Endothelial cell (in vitro differentiated cells): Measurements from ENCODE around the gene EOMES. TPM values are rescaled to one million over a fixed set of nuclear protein-coding genes. Genes with fewer than 3 reads are reported as not detected.

Experiments used
- DNase-seq: peaks from one replicate; pipeline ENCODE4 v3.0.0; 2021; ENCODE audit warnings: low spot score
- H3K27ac Mint-ChIP-seq: one replicate; pipeline ENCODE4 v1.8.0; 2021; ENCODE audit warnings: mixed read lengths, inconsistent platforms; ENCODE audit not compliant: unreplicated experiment
- H3K27me3 Mint-ChIP-seq: one replicate; pipeline ENCODE4 v1.8.0; 2021; ENCODE audit warnings: mild to moderate bottlenecking, moderate library complexity, mixed read lengths, inconsistent platforms; ENCODE audit not compliant: unreplicated experiment
- H3K36me3 Mint-ChIP-seq: one replicate; pipeline ENCODE4 v1.8.0; 2021; ENCODE audit warnings: mild to moderate bottlenecking, low read depth, mixed read lengths, inconsistent platforms; ENCODE audit not compliant: unreplicated experiment
- H3K4me1 Mint-ChIP-seq: one replicate; pipeline ENCODE4 v1.8.0; 2021; ENCODE audit warnings: mild to moderate bottlenecking, mixed read lengths, inconsistent platforms; ENCODE audit not compliant: unreplicated experiment
- H3K4me3 Mint-ChIP-seq: one replicate; pipeline ENCODE4 v1.8.0; 2021; ENCODE audit warnings: mild to moderate bottlenecking, mixed read lengths, inconsistent platforms; ENCODE audit not compliant: unreplicated experiment
- H3K9me3 Mint-ChIP-seq: one replicate; pipeline ENCODE4 v1.8.0; 2021; ENCODE audit warnings: mixed read lengths, inconsistent platforms; ENCODE audit not compliant: unreplicated experiment
- CTCF ChIP-seq: fragments of 200-600 bp; sonication (generic); IDR thresholded peaks from one replicate; pipeline ENCODE4 v1.5.0; 2021; ENCODE audit warnings: antibody characterized with exemption; ENCODE audit not compliant: unreplicated experiment
- total RNA-seq: library from RNA; stranded (reverse); fragmentation: NEBNext Ultra II Directional; extraction: Animal tissue kit (Norgen Biotek cat#: 25700); gene quantifications from one replicate; pipeline ENCODE4 v1.2.1, GENCODE V29; 2021; ENCODE audit not compliant: unreplicated experiment

EOMES gene
- total RNA-seq, 1 donor from 2014 or later, result 5.1 TPM

DNA sequence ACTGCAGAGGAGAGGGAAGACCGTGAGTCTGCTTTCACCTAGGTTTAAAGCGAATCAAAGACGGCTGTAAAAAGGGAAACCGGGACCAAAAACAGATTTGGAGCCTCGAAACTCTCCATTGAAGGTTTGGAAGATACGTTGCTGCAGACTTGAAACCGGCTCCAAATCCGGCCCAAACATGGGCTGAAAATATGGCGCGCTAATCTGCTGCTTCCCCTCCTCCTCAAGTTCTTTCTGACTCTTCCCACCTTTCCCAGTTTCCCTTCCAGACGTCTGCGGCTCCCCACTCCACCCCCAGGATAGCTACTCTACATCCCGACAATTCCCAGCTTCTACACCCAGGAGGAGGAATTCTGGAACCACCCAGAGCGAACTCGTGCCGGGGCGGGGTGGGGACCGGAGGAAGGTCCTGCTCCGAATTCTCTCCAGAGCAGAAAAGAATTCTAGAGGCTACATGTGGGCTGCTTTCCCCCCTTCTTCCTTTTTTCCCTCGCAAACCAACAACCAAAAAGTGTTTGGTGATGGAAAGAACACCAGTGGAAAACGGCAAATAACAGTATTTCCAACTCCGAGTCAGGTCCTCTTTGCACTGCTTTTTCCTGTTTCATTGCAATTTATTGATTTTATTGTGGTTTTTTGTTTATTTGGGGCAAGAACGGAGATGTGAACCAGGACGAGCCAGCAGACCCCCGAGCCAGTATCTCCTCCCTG lies 8.5 kb downstream of the EOMES start:
- Mint-ChIP-seq H3K4me3 (peak overlapping the region; percentile 91), H3K36me3 (no peaks in the 10 kb centered on the region), H3K27ac (no peak overlapping the region), H3K4me1 (peaks cover 25% of the 10 kb centered on the region), H3K27me3 (peaks cover 15% of the 10 kb centered on the region), H3K9me3 (no peaks in the 10 kb centered on the region)
- no peak for DNase-seq
- no peak for TF ChIP-seq CTCF

- peaks cover 15% of the 10 kb centered on the region for H3K27me3 Mint-ChIP-seq
Measured at GRCh38 chr3:27713078-27713423, 9.1 kb downstream of the EOMES start.

DNA sequence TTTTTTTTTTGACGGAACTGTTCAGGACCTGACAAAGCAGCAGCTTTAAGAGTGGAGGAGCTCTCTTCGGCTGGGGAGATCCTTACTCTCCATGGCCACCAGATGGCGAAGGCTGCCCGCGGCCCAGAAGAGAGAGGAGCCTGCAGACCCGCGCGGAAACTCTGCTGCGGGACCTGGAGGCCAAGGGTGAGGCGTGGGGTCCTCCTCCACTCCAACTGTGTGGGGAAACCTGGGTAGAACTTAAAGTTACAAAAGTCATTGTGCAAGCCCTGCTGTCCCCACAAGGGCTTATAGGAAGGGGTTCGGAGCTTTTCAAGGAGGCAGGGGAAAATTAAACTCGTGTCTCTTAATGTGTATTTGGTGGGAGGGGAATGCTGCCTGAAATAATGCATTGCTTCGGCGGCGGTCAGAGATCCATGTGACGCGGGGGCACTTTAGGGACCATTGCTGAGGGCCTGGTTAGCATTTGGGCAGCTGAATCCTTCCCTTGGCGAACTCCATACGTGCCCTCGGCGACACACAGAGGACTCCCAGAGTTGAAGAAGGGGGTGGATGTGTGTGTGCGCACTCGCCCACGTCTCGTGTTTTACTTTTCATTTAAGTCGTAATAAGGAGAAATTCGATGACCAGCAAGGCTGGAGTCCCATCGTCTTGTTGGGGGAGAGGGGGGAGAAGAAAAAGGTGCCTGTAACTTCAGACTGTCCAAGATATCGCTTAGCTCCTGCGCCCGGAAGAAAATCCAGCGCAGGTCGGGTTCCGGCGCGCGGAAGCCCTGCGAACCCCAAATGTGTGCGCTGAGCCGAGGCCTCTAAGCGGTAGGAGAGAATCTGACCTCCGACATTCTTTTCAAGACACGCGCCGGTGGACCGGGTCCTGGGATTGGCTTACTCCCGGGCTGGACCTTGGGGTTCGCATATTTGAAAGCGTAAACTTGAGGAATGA lies 9.7 kb downstream of the EOMES start:
- peak overlapping the region; percentile 91 for H3K4me3 Mint-ChIP-seq
- peaks cover 15% of the 10 kb centered on the region for H3K27me3 Mint-ChIP-seq
- no peaks in the 10 kb centered on the region for H3K36me3 Mint-ChIP-seq
- H3K9me3 Mint-ChIP-seq, result no peaks in the 10 kb centered on the region
- H3K27ac Mint-ChIP-seq, result no peak overlapping the region
- peaks cover 25% of the 10 kb centered on the region for H3K4me1 Mint-ChIP-seq
- TF ChIP-seq CTCF, result peak; percentile 57
- peak; percentile 81 for DNase-seq

More at GRCh38 chr3:27713078-27713423, 9.1 kb downstream of the EOMES start:
- DNase-seq, result no peak
- Mint-ChIP-seq H3K4me3 (peak overlapping the region; percentile 91), H3K9me3 (no peaks in the 10 kb centered on the region), H3K4me1 (peaks cover 25% of the 10 kb centered on the region), H3K36me3 (no peaks in the 10 kb centered on the region), H3K27ac (no peak overlapping the region)
- TF ChIP-seq CTCF, result no peak

DNA sequence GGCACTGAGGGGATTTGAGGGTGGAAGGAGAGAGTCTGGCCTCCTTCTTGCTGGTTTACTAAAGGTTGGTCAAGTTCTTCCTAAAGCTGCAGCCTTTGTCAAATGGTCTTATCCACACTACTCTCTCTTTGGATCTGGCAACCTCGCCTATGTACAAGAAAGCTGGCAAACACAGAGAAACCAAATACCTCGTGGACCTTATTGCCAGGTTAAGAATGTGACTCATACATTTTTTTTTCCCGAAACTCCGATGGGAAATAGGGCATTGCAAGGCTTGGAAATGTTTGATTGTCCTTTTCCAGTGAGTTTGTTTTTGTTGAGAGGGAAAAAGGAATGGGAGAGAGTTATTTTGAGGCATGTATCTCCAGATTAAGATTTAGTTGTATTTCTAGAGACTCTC lies 13.9 kb downstream of the EOMES start:
- H3K4me1 Mint-ChIP-seq, result peaks cover 11% of the 10 kb centered on the region
- H3K4me3 Mint-ChIP-seq, result no peak overlapping the region
- no peaks in the 10 kb centered on the region for H3K9me3 Mint-ChIP-seq
- no peak for DNase-seq
- no peak overlapping the region for H3K27ac Mint-ChIP-seq
- H3K27me3 Mint-ChIP-seq, result peaks cover 5% of the 10 kb centered on the region
- H3K36me3 Mint-ChIP-seq, result no peaks in the 10 kb centered on the region
- no peak for TF ChIP-seq CTCF

DNA sequence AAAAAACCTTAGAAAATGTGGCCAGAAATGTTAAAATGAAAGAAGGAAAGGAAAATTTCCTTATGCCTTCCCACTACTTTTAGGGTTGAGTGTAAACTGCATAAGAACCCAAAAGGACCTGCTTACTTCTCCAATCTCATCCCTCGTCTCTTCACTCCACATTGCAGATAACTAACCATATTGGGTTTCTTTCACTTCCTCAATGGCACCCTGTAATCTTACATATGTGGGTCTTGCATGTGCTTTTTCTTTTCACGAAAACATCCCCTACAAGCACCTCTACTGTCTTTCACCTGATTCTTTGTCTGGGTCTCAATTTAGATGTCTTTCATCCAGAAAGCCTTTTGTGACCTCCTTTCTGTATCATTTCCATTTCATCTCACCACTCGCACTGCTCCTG lies 23.1 kb downstream of the EOMES start:
- no peaks in the 10 kb centered on the region for H3K4me1 Mint-ChIP-seq
- H3K27me3 Mint-ChIP-seq, result peaks cover 2% of the 10 kb centered on the region
- TF ChIP-seq CTCF, result no peak
- H3K4me3 Mint-ChIP-seq, result no peak overlapping the region
- no peaks in the 10 kb centered on the region for H3K36me3 Mint-ChIP-seq
- H3K27ac Mint-ChIP-seq, result no peak overlapping the region
- no peaks in the 10 kb centered on the region for H3K9me3 Mint-ChIP-seq
- no peak for DNase-seq
